Neural cell (in vitro differentiated cells): ENCODE results near the gene PRSS37. TPM values are rescaled to one million over a fixed set of nuclear protein-coding genes. Genes with fewer than 3 reads are reported as not detected.

ENCODE experiments used
- H2AFZ ChIP-seq: fragments of 200-600, 300-800 bp; sonication (generic), shearing (Covaris generic); 2 replicates; pipeline ENCODE4 v1.6.0; 2014; ENCODE audit warnings: low read depth, mild to moderate bottlenecking, antibody characterized with exemption, low read length, moderate library complexity
- H3F3A ChIP-seq: fragments of 200-600 bp; shearing (Covaris generic); 2 replicates; pipeline ENCODE4 v1.6.1; 2016; ENCODE audit warnings: mild to moderate bottlenecking, moderate library complexity, mixed read lengths, antibody characterized with exemption, low read length; ENCODE audit not compliant: insufficient read depth, poor library complexity, severe bottlenecking
- H3K27ac ChIP-seq: fragments of 200-600, 300-800 bp; sonication (generic), shearing (Covaris generic); 2 replicates; pipeline ENCODE4 v1.5.1; 2014; ENCODE audit warnings: mild to moderate bottlenecking, low read length, moderate library complexity
- H3K27me3 ChIP-seq: fragments of 300-800, 200-600 bp; sonication (generic), shearing (Covaris generic); 2 replicates; pipeline ENCODE4 v1.6.0; 2014; ENCODE audit warnings: mild to moderate bottlenecking, low read depth, low read length, moderate library complexity; ENCODE audit not compliant: insufficient read depth
- H3K36me3 ChIP-seq: fragments of 300-800, 200-600 bp; sonication (generic), shearing (Covaris generic); 2 replicates; pipeline ENCODE4 v1.5.1; 2014; ENCODE audit warnings: mild to moderate bottlenecking, antibody characterized with exemption, low read length, moderate library complexity; ENCODE audit not compliant: insufficient read depth
- H3K4me2 ChIP-seq: fragments of 300-800, 200-600 bp; sonication (generic), shearing (Covaris generic); 2 replicates; pipeline ENCODE4 v1.6.0; 2014; ENCODE audit warnings: mild to moderate bottlenecking, low read length
- H3K4me3 ChIP-seq: fragments of 300-800, 200-600 bp; sonication (generic), shearing (Covaris generic); 2 replicates; pipeline ENCODE4 v1.5.1; 2014; ENCODE audit warnings: mild to moderate bottlenecking, low read length, moderate library complexity
- H3K79me2 ChIP-seq: fragments of 200-600 bp; shearing (Covaris generic); replicated peaks from 2 replicates; pipeline ENCODE4 v1.6.0; 2014; ENCODE audit warnings: mild to moderate bottlenecking, low read length, moderate library complexity; ENCODE audit not compliant: insufficient read depth
- H3K9ac ChIP-seq: fragments of 300-800, 200-600 bp; sonication (generic), shearing (Covaris generic); 2 replicates; pipeline ENCODE4 v1.6.1; 2016; ENCODE audit warnings: mild to moderate bottlenecking, low read length, mixed read lengths
- H3K9me2 ChIP-seq: fragments of 200-600 bp; shearing (Covaris generic); 2 replicates; pipeline ENCODE4 v1.6.1; 2016; ENCODE audit warnings: mild to moderate bottlenecking, low read length, mixed read lengths; ENCODE audit not compliant: insufficient read depth
- H3K9me3 ChIP-seq: fragments of 200-600, 300-800 bp; sonication (generic), shearing (Covaris generic); 2 replicates; pipeline ENCODE4 v1.6.1; 2016; ENCODE audit warnings: mild to moderate bottlenecking, mixed run types, low read length, moderate library complexity, mixed read lengths
- H4K20me1 ChIP-seq: fragments of 200-600 bp; shearing (Covaris generic); 2 replicates; pipeline ENCODE4 v1.6.1; 2016; ENCODE audit warnings: mild to moderate bottlenecking, mixed run types; ENCODE audit not compliant: insufficient read depth
- CTCF ChIP-seq: fragments of 450-650 bp; IDR thresholded peaks from 2 replicates; pipeline ENCODE4 v1.5.1; 2014; ENCODE audit warnings: antibody characterized with exemption, mild to moderate bottlenecking, moderate library complexity; ENCODE audit not compliant: poor library complexity, severe bottlenecking
- EP300 ChIP-seq: fragments of 450-650 bp; conservative IDR thresholded peaks from 2 replicates; pipeline ENCODE4 v1.6.1; 2014; ENCODE audit warnings: antibody characterized with exemption, mild to moderate bottlenecking, moderate library complexity; ENCODE audit not compliant: poor library complexity, severe bottlenecking
- EZH2 ChIP-seq: fragments of 200-600, 300-800 bp; shearing (Covaris generic), sonication (generic); IDR thresholded peaks from 2 replicates; pipeline ENCODE4 v1.6.1; 2014; ENCODE audit warnings: antibody characterized with exemption, low read length, borderline replicate concordance, mild to moderate bottlenecking; ENCODE audit not compliant: insufficient read depth, poor library complexity, severe bottlenecking
- MXI1 ChIP-seq: fragments of 450-650 bp; conservative IDR thresholded peaks from 2 replicates; pipeline ENCODE4 v1.6.1; 2014; ENCODE audit warnings: antibody characterized with exemption, mild to moderate bottlenecking; ENCODE audit not compliant: poor library complexity, severe bottlenecking
- POLR2AphosphoS5 ChIP-seq: IDR thresholded peaks from 2 replicates; pipeline ENCODE4 v1.6.1; 2012
- RAD21 ChIP-seq: fragments of 450-650 bp; conservative IDR thresholded peaks from 2 replicates; pipeline ENCODE4 v1.6.1; 2014; ENCODE audit warnings: antibody characterized with exemption, mild to moderate bottlenecking, moderate library complexity
- REST ChIP-seq: IDR thresholded peaks from 2 replicates; pipeline ENCODE4 v1.6.1; 2012; ENCODE audit warnings: borderline replicate concordance
- SMC3 ChIP-seq: fragments of 450-650 bp; conservative IDR thresholded peaks from 2 replicates; pipeline ENCODE4 v1.6.1; 2014; ENCODE audit warnings: antibody characterized with exemption, mild to moderate bottlenecking, moderate library complexity; ENCODE audit not compliant: poor library complexity
- TAF1 ChIP-seq: IDR thresholded peaks from 2 replicates; pipeline ENCODE4 v1.6.1; 2012; ENCODE audit warnings: low read depth
- polyA plus RNA-seq: library from polyadenylated mRNA; depleted of rRNA; stranded (reverse); fragments of >200 nt; gene quantifications from 2 replicates; pipeline ENCODE4 v1.2.3, GENCODE V29; 2014

PRSS37 gene
- polyA plus RNA-seq, 1 donor from 2014 or later, result not detected

- no peaks in the 10 kb centered on the region for H3K27me3 ChIP-seq
- no peak for TF ChIP-seq EZH2
- H3K9me2 ChIP-seq, result no peaks in the 10 kb centered on the region
- H3K36me3 ChIP-seq, result no peaks in the 10 kb centered on the region
- H3K79me2 ChIP-seq, result no peaks in the 10 kb centered on the region
- no peak overlapping the region for H3K27ac ChIP-seq
- H3K9ac ChIP-seq, result no peak overlapping the region
- no peak overlapping the region for H2AFZ ChIP-seq
- no peaks in the 10 kb centered on the region for H3K9me3 ChIP-seq
- no peaks in the 10 kb centered on the region for H4K20me1 ChIP-seq
- H3K4me2 ChIP-seq, result no peak overlapping the region
- no peaks in the 10 kb centered on the region for H3F3A ChIP-seq
- H3K4me3 ChIP-seq, result no peak overlapping the region
Measured at GRCh38 chr7:141847996-141848395, 6.7 kb upstream of the PRSS37 start.

GRCh38 chr7:141844256-141844655, 3.0 kb upstream of the PRSS37 start:
- no peak overlapping the region for H3K4me3 ChIP-seq
- H2AFZ ChIP-seq, result no peak overlapping the region
- no peaks in the 10 kb centered on the region for H3K9me2 ChIP-seq
- no peaks in the 10 kb centered on the region for H3F3A ChIP-seq
- H3K9me3 ChIP-seq, result no peaks in the 10 kb centered on the region
- H3K9ac ChIP-seq, result no peak overlapping the region
- no peak overlapping the region for H3K4me2 ChIP-seq
- no peak overlapping the region for H3K27ac ChIP-seq
- no peaks in the 10 kb centered on the region for H3K27me3 ChIP-seq
- H3K79me2 ChIP-seq, result no peaks in the 10 kb centered on the region
- TF ChIP-seq SMC3 (no peak), EZH2 (no peak), POLR2AphosphoS5 (no peak), REST (no peak), RAD21 (no peak), EP300 (no peak), TAF1 (no peak), CTCF (no peak), MXI1 (no peak)
- H3K36me3 ChIP-seq, result no peaks in the 10 kb centered on the region
- H4K20me1 ChIP-seq, result no peaks in the 10 kb centered on the region

GRCh38 chr7:141842904-141843303, 1.6 kb upstream of the PRSS37 start:
- Histone ChIP-seq H3K9me3 (no peaks in the 10 kb centered on the region), H3K4me3 (no peak overlapping the region), H3K36me3 (no peaks in the 10 kb centered on the region), H3K27me3 (no peaks in the 10 kb centered on the region), H3K9me2 (no peaks in the 10 kb centered on the region), H2AFZ (no peak overlapping the region), H3K27ac (no peak overlapping the region), H4K20me1 (no peaks in the 10 kb centered on the region), H3K79me2 (no peaks in the 10 kb centered on the region), H3K9ac (no peak overlapping the region), H3F3A (no peaks in the 10 kb centered on the region), H3K4me2 (no peak overlapping the region)
- TF ChIP-seq EZH2 (no peak), REST (no peak), TAF1 (no peak)
